ENCODE measurements around the gene TEKT5. TPM values are rescaled to one million over a fixed set of nuclear protein-coding genes. Genes with fewer than 3 reads are reported as not detected.

Gene TEKT5
- total RNA-seq, 1 experiment from 2014 or later = 0.12 TPM

GRCh38 chr16:10581507-10581906 lies 113.2 kb downstream of the TEKT5 start:
- H3K9me3 ChIP-seq (replicated peaks) = no peaks in the 10 kb centered on the region
- no peak overlapping the region for H3K27ac ChIP-seq
- no peak overlapping the region for H3K4me3 ChIP-seq
- peaks cover 21% of the 10 kb centered on the region for H3K4me1 ChIP-seq
- H3K27me3 ChIP-seq = no peaks in the 10 kb centered on the region
- no peak for DNase-seq
- H3K36me3 ChIP-seq = no peaks in the 10 kb centered on the region

GRCh38 chr16:10580883-10581247 lies 113.9 kb downstream of the TEKT5 start:
- no peaks in the 10 kb centered on the region for H3K9me3 ChIP-seq (replicated peaks)
- H3K4me3 ChIP-seq = peak overlapping the region; percentile 79
- peak overlapping the region; percentile 74; the same call in 1 of the 2 replicates for H3K27ac ChIP-seq
- no peaks in the 10 kb centered on the region for H3K36me3 ChIP-seq
- H3K27me3 ChIP-seq = no peaks in the 10 kb centered on the region
- DNase-seq = no peak
- peaks cover 27% of the 10 kb centered on the region for H3K4me1 ChIP-seq

- H3K36me3 ChIP-seq = no peaks in the 10 kb centered on the region
- no peaks in the 10 kb centered on the region for H3K9me3 ChIP-seq (replicated peaks)
- peak within 1 kb of the TSS; percentile 79 for H3K4me3 ChIP-seq
- H3K27ac ChIP-seq = peak within 1 kb of the TSS; percentile 74
- peaks cover 27% of the 10 kb centered on the region for H3K4me1 ChIP-seq
- no peaks in the 10 kb centered on the region for H3K27me3 ChIP-seq
- peak; percentile 77 to 85 for DNase-seq
Measured at GRCh38 chr16:10579965-10580882, 114.5 kb downstream of the TEKT5 start, which contains the start of gene EMP2. TSS of gene EMP2 (minus strand) at chr16:10580598. CDS start at chr16:10547617, 32,981 bp downstream.

- peaks cover 27% of the 10 kb centered on the region for H3K4me1 ChIP-seq
- H3K27me3 ChIP-seq = no peaks in the 10 kb centered on the region
- peak overlapping the region; percentile 79 for H3K4me3 ChIP-seq
- no peaks in the 10 kb centered on the region for H3K9me3 ChIP-seq (replicated peaks)
- no peak for DNase-seq
- no peaks in the 10 kb centered on the region for H3K36me3 ChIP-seq
- H3K27ac ChIP-seq = peak overlapping the region; percentile 74
Measured at GRCh38 chr16:10579575-10579964, 115.2 kb downstream of the TEKT5 start.

GRCh38 chr16:10578474-10579316 lies 116.0 kb downstream of the TEKT5 start:
- H3K9me3 ChIP-seq (replicated peaks) = no peaks in the 10 kb centered on the region

More at GRCh38 chr16:10578474-10579316, 116.0 kb downstream of the TEKT5 start:
- peaks cover 27% of the 10 kb centered on the region for H3K4me1 ChIP-seq
- H3K36me3 ChIP-seq = no peaks in the 10 kb centered on the region
- peak overlapping the region; percentile 43; the same call in 1 of the 2 replicates for H3K27ac ChIP-seq
- no peaks in the 10 kb centered on the region for H3K27me3 ChIP-seq
- peak overlapping the region; percentile 52 for H3K4me3 ChIP-seq
- DNase-seq = peak; percentile 58

Other genes starting within 250 kb of the TEKT5 start
- 30.8 and 31.9 TPM in 2 replicates for gene EMP2, start 114.3 kb downstream of the TEKT5 start, total RNA-seq (2014; rRNA removed; shearing (Covaris generic))
- gene NUBP1, start 48.9 kb upstream of the TEKT5 start, total RNA-seq (2014; rRNA removed; shearing (Covaris generic)) = 33.5 and 36.1 TPM in 2 replicates
- gene TVP23A, start 123.9 kb upstream of the TEKT5 start, total RNA-seq (2014; rRNA removed; shearing (Covaris generic)) = not detected in 2 replicates
- gene CIITA, start 182.3 kb upstream of the TEKT5 start, total RNA-seq (2014; rRNA removed; shearing (Covaris generic)) = 0.04 and 0.08 TPM in 2 replicates
- 27.0 and 27.5 TPM in 2 replicates for gene DEXI, start 247.5 kb upstream of the TEKT5 start, total RNA-seq (2014; rRNA removed; shearing (Covaris generic))
- gene CLEC16A, start 249.6 kb upstream of the TEKT5 start, total RNA-seq (2014; rRNA removed; shearing (Covaris generic)) = 11.7 and 13.1 TPM in 2 replicates

Measured in SJCRH30 (cell line).